ENCODE measurements around the gene GGPS1. TPM values are rescaled to one million over a fixed set of nuclear protein-coding genes. Genes with fewer than 3 reads are reported as not detected.
A peak's percentile ranks its signal among the peaks of the same experiment; 100 is the strongest.

Gene GGPS1
- total RNA-seq, 4 donors from 2014 or later = 6.0 to 17.0 (median 14.1) TPM

- Histone ChIP-seq H3K4me1 (peaks cover 10 to 70% (median 28%) of the 10 kb centered on the region in 3 donors), H3K27ac (peak overlapping the region in 3 of 4 donors; percentile 44 to 73 (median 59)), H3K9me3 (no peaks in the 10 kb centered on the region), H3K4me3 (peak overlapping the region in 1 of 4 donors; percentile 16), H3K36me3 (peaks cover 0 to 20% (median 0%) of the 10 kb centered on the region in 3 donors), H3K27me3 (no peaks in the 10 kb centered on the region)
- WGBS, 2 donors = 32 to 43% methylated on average over 4 of the region's 4 CpGs
- no peak for DNase-seq
- TF ChIP-seq, protein P1, sequence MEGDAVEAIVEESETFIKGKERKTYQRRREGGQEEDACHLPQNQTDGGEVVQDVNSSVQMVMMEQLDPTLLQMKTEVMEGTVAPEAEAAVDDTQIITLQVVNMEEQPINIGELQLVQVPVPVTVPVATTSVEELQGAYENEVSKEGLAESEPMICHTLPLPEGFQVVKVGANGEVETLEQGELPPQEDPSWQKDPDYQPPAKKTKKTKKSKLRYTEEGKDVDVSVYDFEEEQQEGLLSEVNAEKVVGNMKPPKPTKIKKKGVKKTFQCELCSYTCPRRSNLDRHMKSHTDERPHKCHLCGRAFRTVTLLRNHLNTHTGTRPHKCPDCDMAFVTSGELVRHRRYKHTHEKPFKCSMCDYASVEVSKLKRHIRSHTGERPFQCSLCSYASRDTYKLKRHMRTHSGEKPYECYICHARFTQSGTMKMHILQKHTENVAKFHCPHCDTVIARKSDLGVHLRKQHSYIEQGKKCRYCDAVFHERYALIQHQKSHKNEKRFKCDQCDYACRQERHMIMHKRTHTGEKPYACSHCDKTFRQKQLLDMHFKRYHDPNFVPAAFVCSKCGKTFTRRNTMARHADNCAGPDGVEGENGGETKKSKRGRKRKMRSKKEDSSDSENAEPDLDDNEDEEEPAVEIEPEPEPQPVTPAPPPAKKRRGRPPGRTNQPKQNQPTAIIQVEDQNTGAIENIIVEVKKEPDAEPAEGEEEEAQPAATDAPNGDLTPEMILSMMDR (IDR thresholded peaks at IDR 0.05) = no peak
- TF ChIP-seq POLR2A (IDR thresholded peaks at IDR 0.05) = no peak
- intact Hi-C loops (cut with DNase I) = no loop called here
These were observed 14.3 kb upstream of the GGPS1 start for GRCh38 chr1:235313931-235314678.

- 93 to 95% methylated on average over 5 of the region's 5 CpGs for WGBS, 2 donors
- Histone ChIP-seq H3K27ac (no peak overlapping the region), H3K27me3 (no peaks in the 10 kb centered on the region), H3K9me3 (no peaks in the 10 kb centered on the region), H3K36me3 (peaks cover 0 to 29% (median 0%) of the 10 kb centered on the region in 3 donors), H3K4me3 (no peak overlapping the region), H3K4me1 (peaks cover 10 to 69% (median 28%) of the 10 kb centered on the region in 3 donors)
- DNase-seq = no peak
- TF ChIP-seq, protein P1 (IDR thresholded peaks at IDR 0.05) = no peak
- intact Hi-C loops (cut with DNase I) = no loop called here
These were observed 13.2 kb upstream of the GGPS1 start for GRCh38 chr1:235315173-235315572.

GRCh38 chr1:235315735-235316134 lies 12.6 kb upstream of the GGPS1 start:
- Histone ChIP-seq H3K9me3 (no peaks in the 10 kb centered on the region), H3K4me1 (peaks cover 10 to 69% (median 28%) of the 10 kb centered on the region in 3 donors), H3K36me3 (peaks cover 0 to 29% (median 0%) of the 10 kb centered on the region in 3 donors), H3K4me3 (no peak overlapping the region), H3K27me3 (no peaks in the 10 kb centered on the region), H3K27ac (no peak overlapping the region)
- intact Hi-C loops (cut with DNase I) = no loop called here
- TF ChIP-seq POLR2A (IDR thresholded peaks at IDR 0.05) = no peak
- TF ChIP-seq, protein P1 (IDR thresholded peaks at IDR 0.05) = no peak
- WGBS, 2 donors = 93 to 96% methylated on average over 4 of the region's 4 CpGs
- DNase-seq = no peak

GRCh38 chr1:235317168-235317567 lies 11.2 kb upstream of the GGPS1 start:
- Histone ChIP-seq H3K4me3 (no peak overlapping the region), H3K4me1 (peaks cover 10 to 68% (median 28%) of the 10 kb centered on the region in 3 donors), H3K27ac (no peak overlapping the region), H3K27me3 (no peaks in the 10 kb centered on the region), H3K36me3 (peaks cover 0 to 26% (median 0%) of the 10 kb centered on the region in 3 donors), H3K9me3 (no peaks in the 10 kb centered on the region)
- 27 to 37% methylated on average over 1 of the region's 1 CpG for WGBS, 2 donors
- intact Hi-C loops (cut with DNase I) = no loop called here
- TF ChIP-seq POLR2A (IDR thresholded peaks at IDR 0.05) = no peak
- TF ChIP-seq, protein P1 (IDR thresholded peaks at IDR 0.05) = no peak
- no peak for DNase-seq

DNA sequence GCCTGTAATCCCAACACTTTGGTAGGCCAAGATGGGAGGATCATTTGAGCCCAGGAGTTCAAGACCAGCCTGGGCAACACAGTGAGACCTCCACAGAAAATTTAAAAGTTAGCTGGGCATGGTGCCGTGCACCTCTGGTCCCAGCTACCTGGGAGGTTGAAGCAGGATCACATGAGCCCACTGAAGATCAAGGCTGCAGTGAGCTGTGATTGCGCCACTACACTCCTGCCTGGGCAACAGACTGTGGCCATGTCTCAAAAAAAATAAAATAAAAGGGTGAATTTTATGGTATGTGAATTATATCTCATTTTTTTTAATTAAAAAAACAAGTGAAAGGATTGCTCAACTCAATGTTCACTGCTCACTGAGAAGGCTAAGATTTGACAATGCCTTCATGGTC lies 9.1 kb upstream of the GGPS1 start:
- Histone ChIP-seq H3K27ac (no peak overlapping the region), H3K9me3 (no peaks in the 10 kb centered on the region), H3K36me3 (peaks cover 0 to 28% (median 0%) of the 10 kb centered on the region in 3 donors), H3K4me3 (no peak overlapping the region), H3K27me3 (no peaks in the 10 kb centered on the region), H3K4me1 (peaks cover 0 to 68% (median 11%) of the 10 kb centered on the region in 3 donors)
- WGBS, 2 donors = 93 to 100% methylated on average over 2 of the region's 2 CpGs
- TF ChIP-seq, protein P1 (IDR thresholded peaks at IDR 0.05) = no peak
- intact Hi-C loops (cut with DNase I) = no loop called here
- DNase-seq = no peak
